Erythroblast (primary cell): ENCODE data around the gene PJA2.

Experiments
- GATA1 ChIP-seq: IDR thresholded peaks from 2 replicates; pipeline ENCODE4 v1.6.1; 2011; ENCODE audit warnings: low read depth, mild to moderate bottlenecking, control low read depth, low read length, moderate library complexity
- POLR2A ChIP-seq: IDR thresholded peaks from 2 replicates; pipeline ENCODE4 v1.6.1; 2011; ENCODE audit warnings: mild to moderate bottlenecking, low read length

DNA sequence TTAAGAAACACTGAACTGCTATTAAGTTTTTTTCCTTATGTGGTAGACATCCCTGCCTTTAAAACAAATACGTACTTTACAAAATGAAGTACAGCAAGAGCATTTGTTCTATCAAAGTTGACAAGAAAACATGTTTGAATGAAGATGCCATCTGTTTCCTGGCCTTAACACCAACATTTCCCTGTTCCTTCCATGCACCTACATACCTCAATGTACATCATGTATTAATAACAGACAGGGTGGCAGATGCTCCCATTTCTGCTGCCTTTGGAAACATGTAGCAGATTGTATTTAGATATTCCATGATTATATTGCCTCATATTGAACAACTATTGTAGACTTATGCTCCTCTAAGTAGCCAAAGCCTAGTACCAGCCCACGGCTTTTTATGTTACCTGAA, 104.4 kb downstream of the PJA2 start:
- TF ChIP-seq POLR2A (no peak), GATA1 (no peak)
